HCT116 (cell line): ENCODE data around the gene DHRS4L2. TPM values are rescaled to one million over a fixed set of nuclear protein-coding genes. Genes with fewer than 3 reads are reported as not detected.

Experiments used
- ATAC-seq: fragments of 200-7000 bp; cut with Tn5 transposase; 2 replicates; pipeline ENCODE4 v1.9.1; 2020; ENCODE audit warnings: mild to moderate bottlenecking, moderate library complexity
- BruUV-seq: library from RNA; stranded (reverse); fragments of 400-500 nt; replicated peaks from 2 replicates; lab custom pipeline; 2021; lab: Mats Ljungman, UMichigan
- CTCF ChIA-PET: fragments of 300-600 bp; sonication (Branson Sonifier 250); formaldehyde crosslinking; loops from one replicate; lab custom pipeline; 2021; ENCODE audit warnings: antibody characterized with exemption; lab: Charles Lee
- POLR2A ChIA-PET: fragments of 300-600, 350-600 bp; sonication (Branson Sonifier 250); formaldehyde crosslinking; loops from one replicate; lab custom pipeline; 2021; ENCODE audit warnings: antibody characterized with exemption; lab: Charles Lee
- RAD21 ChIA-PET, 2 experiments: fragments of 300-600 bp; sonication (Branson Sonifier 250); formaldehyde crosslinking; loops; one replicate each; lab custom pipeline; 2023; ENCODE audit warnings: low total read pairs in 2 of 2; ENCODE audit not compliant: uncharacterized antibody in 2 of 2, unreplicated experiment in 2 of 2, low non-redundant PET in 1 of 2; lab: Charles Lee
- DNase-seq: peaks from one replicate; pipeline ENCODE4 v3.0.0-alpha.2; 2010; ENCODE audit warnings: low read depth, low spot score
- H2AFZ ChIP-seq: fragments of 200-600 bp; shearing (Covaris generic), sonication (generic); 2 replicates; pipeline ENCODE4 v1.6.1; 2017; ENCODE audit warnings: low read depth, mixed run types, mixed read lengths, antibody characterized with exemption, low read length; ENCODE audit not compliant: poor library complexity, severe bottlenecking
- H3K27ac ChIP-seq: 2 replicates; pipeline ENCODE4 v1.5.1; 2012; ENCODE audit warnings: low read depth, low read length
- H3K27me3 ChIP-seq: fragments of 200-600 bp; sonication (generic); 2 replicates; pipeline ENCODE4 v1.6.1; 2016; ENCODE audit warnings: mixed run types, low read length, mixed read lengths; ENCODE audit not compliant: insufficient read depth
- H3K36me3 ChIP-seq, 2 experiments: fragments of 200-500 bp in 1 of 2; fragments of 200-600 bp in 1 of 2; sonication (Bioruptor generic) in 1 of 2; sonication (generic) in 1 of 2; 2 replicates each; pipeline versions ENCODE4 v1.5.1 to v1.6.1; 2014 to 2016; ENCODE audit warnings: low read length in 2 of 2, inconsistent platforms in 1 of 2, mixed read lengths in 1 of 2, mixed run types in 1 of 2; ENCODE audit not compliant: insufficient read depth in 2 of 2, control insufficient read depth in 1 of 2
- H3K4me1 ChIP-seq, 2 experiments: fragments of 200-600 bp in 1 of 2; sonication (generic) in 1 of 2; 2 replicates each; pipeline versions ENCODE4 v1.5.1 to v1.6.1; 2012 to 2017; ENCODE audit warnings: low read length in 2 of 2, inconsistent platforms in 1 of 2, mild to moderate bottlenecking in 1 of 2, mixed read lengths in 1 of 2, mixed run types in 1 of 2, moderate library complexity in 1 of 2; ENCODE audit not compliant: insufficient read depth in 2 of 2, control insufficient read depth in 1 of 2
- H3K4me2 ChIP-seq: fragments of 200-600 bp; sonication (generic); 2 replicates; pipeline ENCODE4 v1.6.1; 2017; ENCODE audit warnings: mixed run types, low read length, mixed read lengths
- H3K4me3 ChIP-seq, 2 experiments: fragments of 200-600 bp in 1 of 2; sonication (generic) in 1 of 2; replicated peaks in 1 of 2; 2 replicates each; pipeline ENCODE4 v1.5.1; 2011 to 2016; ENCODE audit warnings: low read length in 2 of 2, control low read depth in 1 of 2, low read depth in 1 of 2, mild to moderate bottlenecking in 1 of 2, mixed read lengths in 1 of 2, mixed run types in 1 of 2
- H3K79me2 ChIP-seq: fragments of 200-600 bp; sonication (generic); 2 replicates; pipeline ENCODE4 v1.6.1; 2017; ENCODE audit warnings: mild to moderate bottlenecking, mixed run types, low read length, moderate library complexity, mixed read lengths; ENCODE audit not compliant: insufficient read depth
- H3K9ac ChIP-seq: fragments of 200-600 bp; sonication (generic); 2 replicates; pipeline ENCODE4 v1.6.1; 2016; ENCODE audit warnings: low read length, mixed read lengths
- H3K9me2 ChIP-seq: fragments of 200-600 bp; sonication (generic), shearing (Covaris generic); 2 replicates; pipeline ENCODE4 v1.6.1; 2017; ENCODE audit warnings: mixed run types, mild to moderate bottlenecking, moderate library complexity; ENCODE audit not compliant: insufficient read depth
- H3K9me3 ChIP-seq, 2 experiments: fragments of 200-500 bp in 1 of 2; fragments of 200-600 bp in 1 of 2; sonication (Bioruptor generic) in 1 of 2; sonication (generic) in 1 of 2; 2 replicates each; pipeline ENCODE4 v1.6.1; 2014 to 2017; ENCODE audit warnings: low read length in 2 of 2, mixed read lengths in 2 of 2, inconsistent platforms in 1 of 2, low read depth in 1 of 2, mild to moderate bottlenecking in 1 of 2, mixed run types in 1 of 2, moderate library complexity in 1 of 2; ENCODE audit not compliant: control insufficient read depth in 1 of 2, insufficient read depth in 1 of 2
- H4K20me1 ChIP-seq: fragments of 200-600 bp; sonication (generic), shearing (Covaris generic); 2 replicates; pipeline ENCODE4 v1.6.1; 2017; ENCODE audit warnings: mixed run types, mild to moderate bottlenecking, moderate library complexity; ENCODE audit not compliant: insufficient read depth
- CBX3 ChIP-seq: IDR thresholded peaks from 2 replicates; pipeline ENCODE4 v1.6.1; 2012; ENCODE audit warnings: low read depth
- EGR1 ChIP-seq: IDR thresholded peaks from 2 replicates; pipeline ENCODE4 v1.6.1; 2012; ENCODE audit warnings: low read depth
- EZH2phosphoT487 ChIP-seq: fragments of 200-600 bp; IDR thresholded peaks from 2 replicates; pipeline ENCODE4 v1.6.1; 2018; ENCODE audit warnings: antibody characterized with exemption, borderline replicate concordance
- FOSL1 ChIP-seq: IDR thresholded peaks from 2 replicates; pipeline ENCODE4 v1.6.1; 2012; ENCODE audit warnings: low read depth
- MAX ChIP-seq: IDR thresholded peaks from 2 replicates; pipeline ENCODE4 v1.6.1; 2012
- POLR2A ChIP-seq: IDR thresholded peaks from 2 replicates; pipeline ENCODE4 v1.7.0; 2011; ENCODE audit warnings: borderline replicate concordance; ENCODE audit not compliant: insufficient read depth, insufficient read length; ENCODE audit errors: extremely low read depth
- POLR2AphosphoS5 ChIP-seq: IDR thresholded peaks from 2 replicates; pipeline ENCODE4 v1.6.1; 2011; ENCODE audit warnings: mild to moderate bottlenecking, low read depth, low read length, moderate library complexity
- RAD21 ChIP-seq: IDR thresholded peaks from 2 replicates; pipeline ENCODE4 v1.6.1; 2012; ENCODE audit warnings: low read depth, mild to moderate bottlenecking
- REST ChIP-seq: IDR thresholded peaks from 2 replicates; pipeline ENCODE4 v1.6.1; 2012; ENCODE audit warnings: low read depth
- SIN3A ChIP-seq: IDR thresholded peaks from 2 replicates; pipeline ENCODE4 v1.6.1; 2012; ENCODE audit warnings: low read depth
- SP1 ChIP-seq: IDR thresholded peaks from 2 replicates; pipeline ENCODE4 v1.6.1; 2012; ENCODE audit warnings: low read depth
- SRF ChIP-seq: IDR thresholded peaks from 2 replicates; pipeline ENCODE4 v1.6.1; 2012; ENCODE audit warnings: low read depth
- TCF7L2 ChIP-seq: IDR thresholded peaks from 2 replicates; pipeline ENCODE4 v1.7.0; 2011; ENCODE audit warnings: borderline replicate concordance, inconsistent platforms; ENCODE audit not compliant: insufficient read depth, insufficient read length; ENCODE audit errors: extremely low read depth
- YY1 ChIP-seq: IDR thresholded peaks from 2 replicates; pipeline ENCODE4 v1.6.1; 2011; ENCODE audit warnings: low read length, low read depth, moderate library complexity, mild to moderate bottlenecking; ENCODE audit not compliant: insufficient replicate concordance; ENCODE audit errors: extremely low read depth
- ZFX ChIP-seq: fragments of 450-650 bp; IDR thresholded peaks from 2 replicates; pipeline ENCODE4 v1.6.1; 2017
- intact Hi-C: fragments of 100-400 bp; cut with micrococcal nuclease; formaldehyde crosslinking; loops from 2 replicates; pipeline ENCODE4 v1.10.0; 2022
- total RNA-seq: library from RNA; stranded (reverse); gene quantifications from one replicate; pipeline ENCODE4 v1.2.1, GENCODE V29; 2021; ENCODE audit not compliant: unreplicated experiment
- TF ChIP-seq, protein P1 (sequence below), 3 experiments: fragments of 200-600 bp in 1 of 3; sonication (generic) in 1 of 3; IDR thresholded peaks in 2 of 3; conservative IDR thresholded peaks in 1 of 3; 2 replicates each; pipeline ENCODE4 v1.5.1; 2012 to 2017; ENCODE audit warnings: low read depth in 2 of 3, low read length in 2 of 3, antibody characterized with exemption in 1 of 3, borderline replicate concordance in 1 of 3, control low read depth in 1 of 3, mild to moderate bottlenecking in 1 of 3, mixed read lengths in 1 of 3, mixed run types in 1 of 3, moderate library complexity in 1 of 3; ENCODE audit not compliant: insufficient read depth in 1 of 3
- TF ChIP-seq, protein P2 (sequence below): IDR thresholded peaks from 2 replicates; pipeline ENCODE4 v1.6.1; 2011; ENCODE audit warnings: mild to moderate bottlenecking, low read length, moderate library complexity; ENCODE audit not compliant: insufficient replicate concordance; ENCODE audit errors: extremely low read depth

The DHRS4L2 gene
- total RNA-seq, 1 experiment from 2014 or later, result 18.6 TPM

- H3K9me2 ChIP-seq, result no peaks in the 10 kb centered on the region
- BruUV-seq, result no TSS peak
- no peaks in the 10 kb centered on the region for H3K27me3 ChIP-seq
- no peaks in the 10 kb centered on the region for H3K9me3 ChIP-seq
- ChIA-PET POLR2A (no interaction called here), RAD21 (no interaction called here), CTCF (no interaction called here)
- peaks cover 2 to 3% of the 10 kb centered on the region in 2 experiments; a peak in 2 of 4 replicates for H3K4me1 ChIP-seq
- H3K4me3 ChIP-seq, result no peak overlapping the region
- H3K4me2 ChIP-seq, result no peak overlapping the region
- no peak overlapping the region for H3K27ac ChIP-seq
- no peak overlapping the region for H3K9ac ChIP-seq
- no peak for TF ChIP-seq MAX
- TF ChIP-seq, protein P1, sequence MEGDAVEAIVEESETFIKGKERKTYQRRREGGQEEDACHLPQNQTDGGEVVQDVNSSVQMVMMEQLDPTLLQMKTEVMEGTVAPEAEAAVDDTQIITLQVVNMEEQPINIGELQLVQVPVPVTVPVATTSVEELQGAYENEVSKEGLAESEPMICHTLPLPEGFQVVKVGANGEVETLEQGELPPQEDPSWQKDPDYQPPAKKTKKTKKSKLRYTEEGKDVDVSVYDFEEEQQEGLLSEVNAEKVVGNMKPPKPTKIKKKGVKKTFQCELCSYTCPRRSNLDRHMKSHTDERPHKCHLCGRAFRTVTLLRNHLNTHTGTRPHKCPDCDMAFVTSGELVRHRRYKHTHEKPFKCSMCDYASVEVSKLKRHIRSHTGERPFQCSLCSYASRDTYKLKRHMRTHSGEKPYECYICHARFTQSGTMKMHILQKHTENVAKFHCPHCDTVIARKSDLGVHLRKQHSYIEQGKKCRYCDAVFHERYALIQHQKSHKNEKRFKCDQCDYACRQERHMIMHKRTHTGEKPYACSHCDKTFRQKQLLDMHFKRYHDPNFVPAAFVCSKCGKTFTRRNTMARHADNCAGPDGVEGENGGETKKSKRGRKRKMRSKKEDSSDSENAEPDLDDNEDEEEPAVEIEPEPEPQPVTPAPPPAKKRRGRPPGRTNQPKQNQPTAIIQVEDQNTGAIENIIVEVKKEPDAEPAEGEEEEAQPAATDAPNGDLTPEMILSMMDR (IDR thresholded peaks at IDR 0.05 in 2 of 3, conservative IDR thresholded peaks at IDR 0.05 in 1 of 3; ENCODE audit: borderline replicate concordance in 1 of 3, insufficient read depth in 1 of 3, low read depth in 2 of 3, low read length in 2 of 3), result no peak
- no peak for TF ChIP-seq SRF
- TF ChIP-seq SP1, result no peak
- TF ChIP-seq, protein P2, sequence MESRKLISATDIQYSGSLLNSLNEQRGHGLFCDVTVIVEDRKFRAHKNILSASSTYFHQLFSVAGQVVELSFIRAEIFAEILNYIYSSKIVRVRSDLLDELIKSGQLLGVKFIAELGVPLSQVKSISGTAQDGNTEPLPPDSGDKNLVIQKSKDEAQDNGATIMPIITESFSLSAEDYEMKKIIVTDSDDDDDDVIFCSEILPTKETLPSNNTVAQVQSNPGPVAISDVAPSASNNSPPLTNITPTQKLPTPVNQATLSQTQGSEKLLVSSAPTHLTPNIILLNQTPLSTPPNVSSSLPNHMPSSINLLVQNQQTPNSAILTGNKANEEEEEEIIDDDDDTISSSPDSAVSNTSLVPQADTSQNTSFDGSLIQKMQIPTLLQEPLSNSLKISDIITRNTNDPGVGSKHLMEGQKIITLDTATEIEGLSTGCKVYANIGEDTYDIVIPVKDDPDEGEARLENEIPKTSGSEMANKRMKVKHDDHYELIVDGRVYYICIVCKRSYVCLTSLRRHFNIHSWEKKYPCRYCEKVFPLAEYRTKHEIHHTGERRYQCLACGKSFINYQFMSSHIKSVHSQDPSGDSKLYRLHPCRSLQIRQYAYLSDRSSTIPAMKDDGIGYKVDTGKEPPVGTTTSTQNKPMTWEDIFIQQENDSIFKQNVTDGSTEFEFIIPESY, result no peak
- TF ChIP-seq ZFX, result no peak
- TF ChIP-seq FOSL1, result no peak
- TF ChIP-seq POLR2A, result no peak
- no peak for TF ChIP-seq REST
- TF ChIP-seq YY1, result no peak
- no peak for TF ChIP-seq EGR1
- no peak for TF ChIP-seq RAD21
- no peak for TF ChIP-seq SIN3A
- TF ChIP-seq POLR2AphosphoS5, result no peak
- TF ChIP-seq CBX3, result no peak
- no peak for TF ChIP-seq TCF7L2
- no peak for TF ChIP-seq EZH2phosphoT487
- ATAC-seq, result no peak
- intact Hi-C loops, result no loop called here
- H2AFZ ChIP-seq, result no peak overlapping the region
- no peaks in the 10 kb centered on the region for H3K79me2 ChIP-seq
- no peaks in the 10 kb centered on the region for H4K20me1 ChIP-seq
- no peak for DNase-seq
- H3K36me3 ChIP-seq, result no peaks in the 10 kb centered on the region
Measured at GRCh38 chr14:24042746-24043145, 54.0 kb downstream of the DHRS4L2 start.
